GM23338 (cell line): ENCODE results near the gene RXRB.

Experiments used
- CREB1 ChIP-seq: fragments of 250-450 bp; sonication (Bioruptor Pico); IDR thresholded peaks from 2 replicates; pipeline ENCODE4 v1.5.0; 2020; ENCODE audit warnings: low read depth, mild to moderate bottlenecking, moderate library complexity
- ETS1 ChIP-seq: IDR thresholded peaks from 2 replicates; pipeline ENCODE4 v1.6.1; 2016; ENCODE audit warnings: antibody characterized with exemption
- EZH2 ChIP-seq: fragments of 200-600 bp; sonication (generic); IDR thresholded peaks from one replicate; pipeline ENCODE4 v1.8.0; 2017; ENCODE audit warnings: antibody characterized with exemption, mild to moderate bottlenecking, low read depth; ENCODE audit not compliant: unreplicated experiment
- EZH2phosphoT487 ChIP-seq: fragments of 200-600 bp; sonication (generic); IDR thresholded peaks from one replicate; pipeline ENCODE4 v1.8.1; 2018; ENCODE audit warnings: antibody characterized with exemption; ENCODE audit not compliant: unreplicated experiment
- POLR2AphosphoS5 ChIP-seq: IDR thresholded peaks from 2 replicates; pipeline ENCODE4 v1.6.1; 2016; ENCODE audit warnings: antibody characterized with exemption, low read depth
- REST ChIP-seq: IDR thresholded peaks from one replicate; pipeline ENCODE4 v1.6.1; 2018; ENCODE audit warnings: antibody characterized with exemption; ENCODE audit not compliant: unreplicated experiment
- TF ChIP-seq, protein P1 (sequence below), 2 experiments: fragments of 200-600 bp in 1 of 2; sonication (generic) in 1 of 2; conservative IDR thresholded peaks; 2 replicates each; pipeline versions ENCODE4 v1.5.1 to v1.6.1; 2016 to 2017; ENCODE audit warnings: antibody characterized with exemption in 2 of 2, low read depth in 2 of 2, mild to moderate bottlenecking in 2 of 2, moderate library complexity in 1 of 2

GRCh38 chr6:33194431-33194979 is 6.0 kb downstream of the RXRB start:
- TF ChIP-seq, protein P1, sequence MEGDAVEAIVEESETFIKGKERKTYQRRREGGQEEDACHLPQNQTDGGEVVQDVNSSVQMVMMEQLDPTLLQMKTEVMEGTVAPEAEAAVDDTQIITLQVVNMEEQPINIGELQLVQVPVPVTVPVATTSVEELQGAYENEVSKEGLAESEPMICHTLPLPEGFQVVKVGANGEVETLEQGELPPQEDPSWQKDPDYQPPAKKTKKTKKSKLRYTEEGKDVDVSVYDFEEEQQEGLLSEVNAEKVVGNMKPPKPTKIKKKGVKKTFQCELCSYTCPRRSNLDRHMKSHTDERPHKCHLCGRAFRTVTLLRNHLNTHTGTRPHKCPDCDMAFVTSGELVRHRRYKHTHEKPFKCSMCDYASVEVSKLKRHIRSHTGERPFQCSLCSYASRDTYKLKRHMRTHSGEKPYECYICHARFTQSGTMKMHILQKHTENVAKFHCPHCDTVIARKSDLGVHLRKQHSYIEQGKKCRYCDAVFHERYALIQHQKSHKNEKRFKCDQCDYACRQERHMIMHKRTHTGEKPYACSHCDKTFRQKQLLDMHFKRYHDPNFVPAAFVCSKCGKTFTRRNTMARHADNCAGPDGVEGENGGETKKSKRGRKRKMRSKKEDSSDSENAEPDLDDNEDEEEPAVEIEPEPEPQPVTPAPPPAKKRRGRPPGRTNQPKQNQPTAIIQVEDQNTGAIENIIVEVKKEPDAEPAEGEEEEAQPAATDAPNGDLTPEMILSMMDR (conservative IDR thresholded peaks at IDR 0.05; ENCODE audit: low read depth in 2 of 2) = no peak
- TF ChIP-seq POLR2AphosphoS5 (no peak), EZH2phosphoT487 (no peak), ETS1 (no peak), REST (no peak), EZH2 (no peak), CREB1 (CRISPR knock-in tag) (no peak)
